Endothelial cell of umbilical vein (primary cell): ENCODE measurements around the gene ABCA2. TPM values are rescaled to one million over a fixed set of nuclear protein-coding genes. Genes with fewer than 3 reads are reported as not detected.
A peak's percentile ranks its signal among the peaks of the same experiment; 100 is the strongest.

Experiments
- BruUV-seq: library from RNA; stranded (reverse); fragments of 400-500 nt; replicated peaks from 2 replicates; lab custom pipeline; 2021; lab: Mats Ljungman, UMichigan
- CTCF ChIA-PET: fragments of 300-600, 350-600 bp; sonication (Branson Sonifier 250); formaldehyde crosslinking; loops from one replicate; lab custom pipeline; 2021; ENCODE audit warnings: antibody characterized with exemption, inconsistent platforms; lab: Charles Lee
- POLR2A ChIA-PET: fragments of 300-600, 350-600 bp; sonication (Branson Sonifier 250); formaldehyde crosslinking; loops from one replicate; lab custom pipeline; 2021; ENCODE audit warnings: antibody characterized with exemption, inconsistent platforms; lab: Charles Lee
- DNase-seq: peaks from one replicate; pipeline ENCODE4 v3.0.0-alpha.2; 2011; ENCODE audit warnings: low read depth, low spot score
- FAIRE-seq: peaks from 2 replicates; lab custom pipeline; 2011; peaks lifted over from hg19 to GRCh38; lab: Jason Lieb, UNC
- H2AFZ ChIP-seq: 2 replicates; pipeline ENCODE4 v1.6.0; 2012; ENCODE audit warnings: low read depth, low read length, control low read depth, inconsistent platforms
- H3K27ac ChIP-seq: 2 replicates; pipeline ENCODE4 v1.5.1; 2011; ENCODE audit warnings: low read depth, mild to moderate bottlenecking, control low read depth, low read length, moderate library complexity; ENCODE audit not compliant: insufficient read depth
- H3K27me3 ChIP-seq, 2 experiments: 2 replicates each; pipeline versions ENCODE4 v1.6.0 to v1.6.1; 2011; ENCODE audit warnings: low read length in 2 of 2, mixed read lengths in 1 of 2; ENCODE audit not compliant: control insufficient read depth in 2 of 2, insufficient read depth in 2 of 2
- H3K36me3 ChIP-seq, 2 experiments: 2 replicates in 1 of 2; 3 replicates in 1 of 2; pipeline ENCODE4 v1.5.1; 2011; ENCODE audit warnings: low read length in 2 of 2, mild to moderate bottlenecking in 1 of 2, moderate library complexity in 1 of 2; ENCODE audit not compliant: control insufficient read depth in 2 of 2, insufficient read depth in 2 of 2; ENCODE audit errors: extremely low read depth in 1 of 2
- H3K4me1 ChIP-seq: 3 replicates; pipeline ENCODE4 v1.5.1; 2011; ENCODE audit warnings: mild to moderate bottlenecking, low read length; ENCODE audit not compliant: control insufficient read depth, insufficient read depth; ENCODE audit errors: extremely low read depth
- H3K4me2 ChIP-seq: 2 replicates; pipeline ENCODE4 v1.6.1; 2011; ENCODE audit warnings: low read length, control low read depth, mixed read lengths; ENCODE audit not compliant: insufficient read depth
- H3K4me3 ChIP-seq, 3 experiments: fragments of 200-600 bp in 1 of 3; sonication (generic), shearing (Covaris generic) in 1 of 3; replicated peaks in 1 of 3; 2 replicates each; pipeline ENCODE4 v1.5.1; 2011 to 2016; ENCODE audit warnings: control low read depth in 3 of 3, low read length in 3 of 3, mild to moderate bottlenecking in 2 of 3, inconsistent platforms in 1 of 3, low read depth in 1 of 3, moderate library complexity in 1 of 3; ENCODE audit not compliant: insufficient read depth in 1 of 3
- H3K79me2 ChIP-seq: 2 replicates; pipeline ENCODE4 v1.6.0; 2012; ENCODE audit warnings: low read length, inconsistent platforms; ENCODE audit not compliant: control insufficient read depth, insufficient read depth
- H3K9ac ChIP-seq: replicated peaks from 2 replicates; pipeline ENCODE3; 2011; ENCODE audit warnings: low read length, control low read depth; ENCODE audit not compliant: insufficient read depth; ENCODE audit errors: extremely low read depth
- H3K9me1 ChIP-seq: replicated peaks from 3 replicates; pipeline ENCODE4 v1.6.0; 2011; ENCODE audit warnings: mild to moderate bottlenecking, low read length; ENCODE audit not compliant: control insufficient read depth, insufficient read depth; ENCODE audit errors: extremely low read depth
- H3K9me3 ChIP-seq: replicated peaks from 2 replicates; pipeline ENCODE4 v1.5.1; 2012; ENCODE audit warnings: low read length, inconsistent platforms; ENCODE audit not compliant: control insufficient read depth, insufficient read depth
- H4K20me1 ChIP-seq: replicated peaks from 2 replicates; pipeline ENCODE3; 2011; ENCODE audit warnings: mild to moderate bottlenecking, low read length; ENCODE audit not compliant: control insufficient read depth, insufficient read depth; ENCODE audit errors: extremely low read depth
- EZH2 ChIP-seq: IDR thresholded peaks from 2 replicates; pipeline ENCODE4 v1.6.1; 2012; ENCODE audit warnings: borderline replicate concordance, low read depth, mild to moderate bottlenecking, moderate library complexity, low read length, inconsistent platforms; ENCODE audit not compliant: severe bottlenecking
- FOS ChIP-seq: IDR thresholded peaks from 2 replicates; pipeline ENCODE4 v1.6.1; 2011; ENCODE audit warnings: mild to moderate bottlenecking, low read length, moderate library complexity, borderline replicate concordance; ENCODE audit not compliant: insufficient read depth
- GATA2 ChIP-seq: IDR thresholded peaks from 2 replicates; pipeline ENCODE4 v1.7.0; 2011; ENCODE audit warnings: low read depth, mild to moderate bottlenecking, moderate library complexity, mixed read lengths, low read length; ENCODE audit not compliant: insufficient read length, insufficient read depth
- JUN ChIP-seq: IDR thresholded peaks from 2 replicates; pipeline ENCODE4 v1.6.1; 2011; ENCODE audit warnings: borderline replicate concordance, low read depth; ENCODE audit not compliant: insufficient read length, insufficient read depth
- MYC ChIP-seq: IDR thresholded peaks from one replicate; pipeline ENCODE4 v1.6.1; 2011; ENCODE audit warnings: mild to moderate bottlenecking, low read depth, low read length
- POLR2A ChIP-seq: IDR thresholded peaks from 2 replicates; pipeline ENCODE4 v1.6.1; 2012; ENCODE audit warnings: low read depth, mild to moderate bottlenecking, control low read depth, low read length
- POLR2AphosphoS5 ChIP-seq: IDR thresholded peaks from 2 replicates; pipeline ENCODE4 v1.6.1; 2012; ENCODE audit warnings: low read depth, mild to moderate bottlenecking, control low read depth, low read length, moderate library complexity; ENCODE audit not compliant: insufficient read depth
- dilution Hi-C: fragments of 300-500 bp; cut with MboI; formaldehyde crosslinking; loops from one replicate; pipeline ENCODE4 v1.15.0; 2019; ENCODE audit warnings: low sequenced_read_pairs; ENCODE audit not compliant: extremely low pct_ligation_motif_present
- intact Hi-C: fragments of 100-400 bp; cut with micrococcal nuclease; formaldehyde crosslinking; loops from one replicate; pipeline ENCODE4 v1.10.0; 2022
- polyA plus RNA-seq, 4 experiments: library from polyadenylated mRNA; depleted of rRNA in 3 of 4; stranded (reverse) in 3 of 4; unstranded in 1 of 4; fragments of >200 nt; gene quantifications; 2 replicates each; pipeline versions ENCODE4 v1.2.1 to v1.2.3, GENCODE V29; 2011 to 2012; ENCODE audit warnings: missing spikeins in 1 of 4
- total RNA-seq: library from RNA; stranded (reverse); gene quantifications from 2 replicates; pipeline ENCODE4 v1.2.3, GENCODE V29; 2021
- TF ChIP-seq, protein P1 (sequence below), 2 donors: IDR thresholded peaks; 1 replicate in 1 of 2; 2 replicates in 1 of 2; pipeline ENCODE4 v1.5.1; 2011; ENCODE audit warnings: low read length in 2 of 2, mild to moderate bottlenecking in 2 of 2, moderate library complexity in 2 of 2, control low read depth in 1 of 2, inconsistent platforms in 1 of 2, low read depth in 1 of 2; ENCODE audit not compliant: insufficient read depth in 1 of 2; ENCODE audit errors: extremely low read depth in 1 of 2
- TF ChIP-seq, protein P2 (sequence below): IDR thresholded peaks from 2 replicates; pipeline ENCODE4 v1.6.1; 2011; ENCODE audit not compliant: insufficient read depth, insufficient read length

The ABCA2 gene
- total and polyA plus RNA-seq, 2 donors (not counting 3 experiments of a cell fraction or from before 2014, with no cell fraction given), result 20.0 to 29.1 TPM

DNA sequence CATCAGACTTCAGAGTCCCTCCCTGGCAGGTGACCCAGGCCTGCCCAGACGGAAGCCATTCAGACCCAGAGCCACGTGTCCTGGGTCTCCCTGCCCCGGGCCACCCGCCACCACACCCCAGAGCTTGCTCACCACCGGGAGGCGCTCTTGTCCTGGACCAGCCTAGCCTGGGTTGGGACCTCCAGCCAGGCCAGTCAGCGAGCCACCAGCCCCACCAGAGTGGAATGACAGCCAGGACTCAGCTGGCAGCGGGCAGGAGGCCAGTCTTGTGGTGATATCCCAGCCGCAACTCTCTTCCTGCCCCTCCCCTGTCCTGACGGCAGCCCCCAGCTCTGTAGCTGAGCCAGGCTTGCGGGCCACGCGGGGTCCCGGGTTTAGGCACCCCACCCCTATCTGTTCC, 52.4 kb downstream of the ABCA2 start:
- no TSS peak for BruUV-seq
- Histone ChIP-seq H2AFZ (no peak overlapping the region), H3K79me2 (no peaks in the 10 kb centered on the region), H4K20me1 (no peaks in the 10 kb centered on the region), H3K4me1 (no peaks in the 10 kb centered on the region), H3K4me2 (no peak overlapping the region), H3K27ac (no peak overlapping the region), H3K9ac (no peak overlapping the region), H3K4me3 (no peak overlapping the region), H3K27me3 (no peaks in the 10 kb centered on the region), H3K9me3 (no peaks in the 10 kb centered on the region), H3K9me1 (no peaks in the 10 kb centered on the region), H3K36me3 (no peaks in the 10 kb centered on the region)
- ChIA-PET POLR2A (no interaction called here), CTCF (interaction anchor here (1.2 to 1.8 kb wide), 5 partner anchors 11 to 60 kb away, joined by 5 to 9 read pairs (median 6); partner anchors contain the start of gene PAXX)
- dilution Hi-C loops, result no loop called here
- FAIRE-seq, result no peak
- DNase-seq, result no peak
- intact Hi-C loops, result no loop called here
- TF ChIP-seq, protein P1, sequence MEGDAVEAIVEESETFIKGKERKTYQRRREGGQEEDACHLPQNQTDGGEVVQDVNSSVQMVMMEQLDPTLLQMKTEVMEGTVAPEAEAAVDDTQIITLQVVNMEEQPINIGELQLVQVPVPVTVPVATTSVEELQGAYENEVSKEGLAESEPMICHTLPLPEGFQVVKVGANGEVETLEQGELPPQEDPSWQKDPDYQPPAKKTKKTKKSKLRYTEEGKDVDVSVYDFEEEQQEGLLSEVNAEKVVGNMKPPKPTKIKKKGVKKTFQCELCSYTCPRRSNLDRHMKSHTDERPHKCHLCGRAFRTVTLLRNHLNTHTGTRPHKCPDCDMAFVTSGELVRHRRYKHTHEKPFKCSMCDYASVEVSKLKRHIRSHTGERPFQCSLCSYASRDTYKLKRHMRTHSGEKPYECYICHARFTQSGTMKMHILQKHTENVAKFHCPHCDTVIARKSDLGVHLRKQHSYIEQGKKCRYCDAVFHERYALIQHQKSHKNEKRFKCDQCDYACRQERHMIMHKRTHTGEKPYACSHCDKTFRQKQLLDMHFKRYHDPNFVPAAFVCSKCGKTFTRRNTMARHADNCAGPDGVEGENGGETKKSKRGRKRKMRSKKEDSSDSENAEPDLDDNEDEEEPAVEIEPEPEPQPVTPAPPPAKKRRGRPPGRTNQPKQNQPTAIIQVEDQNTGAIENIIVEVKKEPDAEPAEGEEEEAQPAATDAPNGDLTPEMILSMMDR (IDR thresholded peaks at IDR 0.05; ENCODE audit: extremely low read depth in 1 of 2, insufficient read depth in 1 of 2, low read depth in 1 of 2, low read length in 2 of 2), result peak; percentile 24 to 35
- no peak for TF ChIP-seq EZH2

DNA sequence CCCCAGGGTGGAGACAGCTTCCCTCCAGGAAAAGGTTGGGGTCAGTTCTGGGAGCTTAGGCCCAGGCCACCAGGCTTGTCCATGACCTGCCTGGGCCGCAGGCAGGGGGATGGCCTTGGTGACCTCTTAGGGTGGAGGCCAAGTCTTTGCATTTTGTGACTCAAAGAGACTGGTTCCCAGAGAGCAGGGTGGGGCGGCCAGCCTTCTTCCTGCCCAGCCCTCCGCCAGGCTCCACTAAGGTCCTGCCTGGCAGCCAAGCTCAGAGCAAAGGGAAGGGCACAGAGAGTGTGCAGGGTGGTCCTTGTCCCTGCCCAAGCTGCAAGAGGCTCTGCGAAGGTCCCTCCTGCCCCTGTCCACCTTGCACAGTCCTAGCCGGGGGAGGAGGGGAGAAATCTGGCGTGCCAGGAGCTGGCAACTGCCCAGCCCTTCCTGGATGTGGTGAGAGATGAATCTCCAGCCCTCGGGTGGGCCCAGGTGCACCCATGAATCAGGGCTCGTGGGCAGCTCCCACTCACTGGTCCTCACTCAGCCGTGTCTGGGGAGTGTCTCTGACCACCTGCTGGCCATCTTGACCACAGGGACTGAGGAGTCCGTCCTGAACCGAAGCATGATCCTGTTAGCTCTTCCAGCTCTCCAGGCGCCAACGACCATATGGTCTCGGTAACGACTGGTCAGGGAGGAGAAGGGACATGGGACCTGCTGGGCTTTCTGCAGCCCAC, 53.1 kb downstream of the ABCA2 start:
- Histone ChIP-seq H4K20me1 (no peaks in the 10 kb centered on the region), H3K4me1 (no peaks in the 10 kb centered on the region), H3K4me2 (no peak overlapping the region), H3K27ac (no peak overlapping the region), H3K79me2 (no peaks in the 10 kb centered on the region), H3K9ac (no peak overlapping the region), H2AFZ (no peak overlapping the region), H3K27me3 (no peaks in the 10 kb centered on the region), H3K4me3 (no peak overlapping the region), H3K9me1 (no peaks in the 10 kb centered on the region), H3K9me3 (no peaks in the 10 kb centered on the region), H3K36me3 (no peaks in the 10 kb centered on the region)
- no peak for DNase-seq
- ChIA-PET POLR2A (no interaction called here), CTCF (interaction anchor here (0.6 to 1.8 kb wide), 8 partner anchors 10 to 92 kb away, joined by 3 to 9 read pairs (median 6); partner anchors contain the start of gene PAXX)
- dilution Hi-C loops, result no loop called here
- intact Hi-C loops, result no loop called here
- TF ChIP-seq POLR2A (no peak), JUN (no peak), POLR2AphosphoS5 (no peak), EZH2 (no peak), GATA2 (no peak), FOS (no peak), MYC (no peak)
- TF ChIP-seq, protein P1 (IDR thresholded peaks at IDR 0.05; ENCODE audit: extremely low read depth in 1 of 2, insufficient read depth in 1 of 2, low read depth in 1 of 2, low read length in 2 of 2), result no peak
- TF ChIP-seq, protein P2, sequence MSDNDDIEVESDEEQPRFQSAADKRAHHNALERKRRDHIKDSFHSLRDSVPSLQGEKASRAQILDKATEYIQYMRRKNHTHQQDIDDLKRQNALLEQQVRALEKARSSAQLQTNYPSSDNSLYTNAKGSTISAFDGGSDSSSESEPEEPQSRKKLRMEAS, result no peak
- no TSS peak for BruUV-seq
- FAIRE-seq, result no peak
